ENCODE measurements around the gene TOR1AIP2.
"Not testable (repeated sequence)": the region's sequence is repeated elsewhere in the genome, so short reads cannot be mapped to it uniquely, and the experiment has no call there.

The TOR1AIP2 gene

GRCh38 chr1:179808503-179808902 lies 69.1 kb downstream of the TOR1AIP2 start:
- Histone ChIP-seq H3K4me2 (no peak overlapping the region), H4K20me1 (peaks cover 14% of the 10 kb centered on the region; the same call in 1 of the 2 replicates), H3K27ac (no peak overlapping the region), H3K36me3 (no peaks in the 10 kb centered on the region), H3K4me1 (peaks cover 17% of the 10 kb centered on the region), H3K9me3 (no peaks in the 10 kb centered on the region), H3K4me3 (no peak overlapping the region), H3K27me3 (0 out of 2 replicates have a peak, but pooled peaks cover 7% of the 10 kb centered on the region), H3K9ac (no peak overlapping the region)
- TF ChIP-seq Cebpa-rat (IDR thresholded peaks at IDR 0.05): no peak

GRCh38 chr1:179807691-179808485 lies 69.7 kb downstream of the TOR1AIP2 start:
- no peak for TF ChIP-seq Cebpa-rat (IDR thresholded peaks at IDR 0.05)
- H3K27ac ChIP-seq: no peak overlapping the region
- H3K9ac ChIP-seq: no peak overlapping the region
- peaks cover 14% of the 10 kb centered on the region; the same call in 1 of the 2 replicates for H4K20me1 ChIP-seq
- 0 out of 2 replicates have a peak, but pooled peaks cover 7% of the 10 kb centered on the region for H3K27me3 ChIP-seq
- H3K4me1 ChIP-seq: peaks cover 23% of the 10 kb centered on the region
- H3K36me3 ChIP-seq: no peaks in the 10 kb centered on the region
- H3K9me3 ChIP-seq: no peaks in the 10 kb centered on the region
- no peak overlapping the region for H3K4me2 ChIP-seq
- H3K4me3 ChIP-seq: no peak overlapping the region

GRCh38 chr1:179807291-179807690 lies 70.3 kb downstream of the TOR1AIP2 start:
- no peak overlapping the region for H3K4me3 ChIP-seq
- 0 out of 2 replicates have a peak, but pooled peaks cover 7% of the 10 kb centered on the region for H3K27me3 ChIP-seq
- peaks cover 14% of the 10 kb centered on the region; the same call in 1 of the 2 replicates for H4K20me1 ChIP-seq
- no peak overlapping the region for H3K27ac ChIP-seq
- no peaks in the 10 kb centered on the region for H3K9me3 ChIP-seq
- H3K4me2 ChIP-seq: no peak overlapping the region
- no peak for TF ChIP-seq Cebpa-rat (IDR thresholded peaks at IDR 0.05)
- no peak overlapping the region for H3K9ac ChIP-seq
- H3K4me1 ChIP-seq: peaks cover 26% of the 10 kb centered on the region
- H3K36me3 ChIP-seq: no peaks in the 10 kb centered on the region

GRCh38 chr1:179806333-179806732 lies 71.3 kb downstream of the TOR1AIP2 start:
- H4K20me1 ChIP-seq: peaks cover 14% of the 10 kb centered on the region; the same call in 1 of the 2 replicates
- H3K4me2 ChIP-seq: peak overlapping the region; percentile 59
- H3K9me3 ChIP-seq: no peaks in the 10 kb centered on the region
- H3K4me3 ChIP-seq: no peak overlapping the region
- no peak for TF ChIP-seq Cebpa-rat (IDR thresholded peaks at IDR 0.05)
- H3K4me1 ChIP-seq: peaks cover 26% of the 10 kb centered on the region
- H3K27ac ChIP-seq: no peak overlapping the region
- 0 out of 2 replicates have a peak, but pooled peaks cover 7% of the 10 kb centered on the region for H3K27me3 ChIP-seq
- H3K36me3 ChIP-seq: no peaks in the 10 kb centered on the region
- no peak overlapping the region for H3K9ac ChIP-seq

GRCh38 chr1:179805291-179806195 lies 72.1 kb downstream of the TOR1AIP2 start:
- Histone ChIP-seq H3K4me3 (no peak overlapping the region), H3K9ac (no peak overlapping the region), H3K27ac (no peak overlapping the region), H3K9me3 (no peaks in the 10 kb centered on the region), H4K20me1 (peaks cover 14% of the 10 kb centered on the region; the same call in 1 of the 2 replicates), H3K36me3 (no peaks in the 10 kb centered on the region), H3K4me1 (peaks cover 26% of the 10 kb centered on the region), H3K4me2 (peak overlapping the region; percentile 59), H3K27me3 (0 out of 2 replicates have a peak, but pooled peaks cover 7% of the 10 kb centered on the region)
- no peak for TF ChIP-seq Cebpa-rat (IDR thresholded peaks at IDR 0.05)

GRCh38 chr1:179804417-179804816 lies 73.2 kb downstream of the TOR1AIP2 start:
- H3K27ac ChIP-seq, H3K4me2 ChIP-seq, H3K36me3 ChIP-seq, H3K9me3 ChIP-seq, H3K4me3 ChIP-seq, H3K27me3 ChIP-seq, H3K9ac ChIP-seq: not testable (repeated sequence)
- Histone ChIP-seq H4K20me1 (peaks cover 14% of the 10 kb centered on the region; the same call in 1 of the 2 replicates), H3K4me1 (peaks cover 26% of the 10 kb centered on the region)

GRCh38 chr1:179803918-179804317 lies 73.7 kb downstream of the TOR1AIP2 start:
- TF ChIP-seq Cebpa-rat (IDR thresholded peaks at IDR 0.05): no peak
- H3K4me2 ChIP-seq: peak overlapping the region; percentile 48
- 0 out of 2 replicates have a peak, but pooled peaks cover 7% of the 10 kb centered on the region for H3K27me3 ChIP-seq
- peaks cover 14% of the 10 kb centered on the region; the same call in 1 of the 2 replicates for H4K20me1 ChIP-seq
- no peaks in the 10 kb centered on the region for H3K9me3 ChIP-seq
- no peak overlapping the region for H3K9ac ChIP-seq
- peaks cover 26% of the 10 kb centered on the region for H3K4me1 ChIP-seq
- H3K4me3 ChIP-seq: no peak overlapping the region
- no peak overlapping the region for H3K27ac ChIP-seq
- no peaks in the 10 kb centered on the region for H3K36me3 ChIP-seq

GRCh38 chr1:179803104-179803503 lies 74.5 kb downstream of the TOR1AIP2 start:
- peaks cover 26% of the 10 kb centered on the region for H3K4me1 ChIP-seq
- H4K20me1 ChIP-seq: peaks cover 14% of the 10 kb centered on the region; the same call in 1 of the 2 replicates
- 0 out of 2 replicates have a peak, but pooled peaks cover 7% of the 10 kb centered on the region for H3K27me3 ChIP-seq
- no peak overlapping the region for H3K4me3 ChIP-seq
- no peaks in the 10 kb centered on the region for H3K9me3 ChIP-seq
- H3K9ac ChIP-seq: no peak overlapping the region
- TF ChIP-seq Cebpa-rat (IDR thresholded peaks at IDR 0.05): no peak
- H3K4me2 ChIP-seq: peak overlapping the region; percentile 48
- no peaks in the 10 kb centered on the region for H3K36me3 ChIP-seq
- no peak overlapping the region for H3K27ac ChIP-seq

GRCh38 chr1:179800481-179800880 lies 77.1 kb downstream of the TOR1AIP2 start:
- H3K27ac ChIP-seq: no peak overlapping the region
- H3K27me3 ChIP-seq: no peaks in the 10 kb centered on the region
- H3K4me3 ChIP-seq: no peak overlapping the region
- peaks cover 12% of the 10 kb centered on the region for H3K4me1 ChIP-seq
- H4K20me1 ChIP-seq: no peaks in the 10 kb centered on the region
- no peak overlapping the region for H3K9ac ChIP-seq
- H3K4me2 ChIP-seq: no peak overlapping the region
- no peak for TF ChIP-seq Cebpa-rat (IDR thresholded peaks at IDR 0.05)
- H3K9me3 ChIP-seq: no peaks in the 10 kb centered on the region
- H3K36me3 ChIP-seq: no peaks in the 10 kb centered on the region

Measured in BLaER1 (cell line).